ENCODE data around the gene MMP24.

Gene MMP24

DNA sequence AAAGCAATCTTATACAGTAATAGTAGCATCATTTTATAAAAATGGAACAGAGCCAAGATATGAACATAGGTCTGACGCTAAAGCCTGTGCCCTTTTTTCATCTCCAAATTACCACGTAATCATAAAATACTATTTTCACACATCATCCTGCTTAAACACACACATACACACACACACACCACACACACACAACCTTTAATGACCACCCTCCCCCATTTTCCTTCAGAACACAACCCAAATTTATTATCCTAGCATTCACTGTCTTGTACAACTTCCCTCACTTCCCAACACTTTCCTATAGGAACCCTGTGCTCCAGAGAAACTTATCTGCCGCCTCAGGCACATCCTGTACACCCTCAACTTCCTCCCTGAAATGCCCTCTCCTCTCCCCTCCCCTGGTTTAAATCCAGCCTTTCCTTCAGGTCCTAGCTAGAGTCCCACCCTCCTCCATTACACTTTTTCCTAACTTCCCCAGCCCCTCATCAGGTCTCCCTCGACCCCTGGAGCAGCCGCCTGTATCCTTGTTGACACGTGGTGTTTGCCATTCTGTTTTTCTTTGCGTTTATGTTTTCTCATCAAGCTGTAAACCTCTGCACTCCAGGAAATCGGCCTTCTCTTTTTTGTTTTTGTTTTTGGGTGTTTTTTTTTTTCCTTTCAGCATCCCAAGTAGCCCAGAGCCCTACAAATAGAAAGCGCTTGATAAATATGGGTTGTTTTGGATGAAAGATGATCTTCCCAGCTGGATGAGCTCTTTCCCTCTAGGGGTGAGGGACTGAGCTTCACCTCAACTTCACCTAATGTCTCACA lies 968 bp upstream of the MMP24 start:
- no peak overlapping the region for H3K4me3 ChIP-seq (ENCODE audit: control insufficient read depth, low read depth, low read length)
- TF ChIP-seq, protein P1, sequence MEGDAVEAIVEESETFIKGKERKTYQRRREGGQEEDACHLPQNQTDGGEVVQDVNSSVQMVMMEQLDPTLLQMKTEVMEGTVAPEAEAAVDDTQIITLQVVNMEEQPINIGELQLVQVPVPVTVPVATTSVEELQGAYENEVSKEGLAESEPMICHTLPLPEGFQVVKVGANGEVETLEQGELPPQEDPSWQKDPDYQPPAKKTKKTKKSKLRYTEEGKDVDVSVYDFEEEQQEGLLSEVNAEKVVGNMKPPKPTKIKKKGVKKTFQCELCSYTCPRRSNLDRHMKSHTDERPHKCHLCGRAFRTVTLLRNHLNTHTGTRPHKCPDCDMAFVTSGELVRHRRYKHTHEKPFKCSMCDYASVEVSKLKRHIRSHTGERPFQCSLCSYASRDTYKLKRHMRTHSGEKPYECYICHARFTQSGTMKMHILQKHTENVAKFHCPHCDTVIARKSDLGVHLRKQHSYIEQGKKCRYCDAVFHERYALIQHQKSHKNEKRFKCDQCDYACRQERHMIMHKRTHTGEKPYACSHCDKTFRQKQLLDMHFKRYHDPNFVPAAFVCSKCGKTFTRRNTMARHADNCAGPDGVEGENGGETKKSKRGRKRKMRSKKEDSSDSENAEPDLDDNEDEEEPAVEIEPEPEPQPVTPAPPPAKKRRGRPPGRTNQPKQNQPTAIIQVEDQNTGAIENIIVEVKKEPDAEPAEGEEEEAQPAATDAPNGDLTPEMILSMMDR (conservative IDR thresholded peaks at IDR 0.05; ENCODE audit: control insufficient read depth, insufficient read depth, low read depth, low read length): no peak
- DNase-seq (ENCODE audit: low read depth): no peak

DNA sequence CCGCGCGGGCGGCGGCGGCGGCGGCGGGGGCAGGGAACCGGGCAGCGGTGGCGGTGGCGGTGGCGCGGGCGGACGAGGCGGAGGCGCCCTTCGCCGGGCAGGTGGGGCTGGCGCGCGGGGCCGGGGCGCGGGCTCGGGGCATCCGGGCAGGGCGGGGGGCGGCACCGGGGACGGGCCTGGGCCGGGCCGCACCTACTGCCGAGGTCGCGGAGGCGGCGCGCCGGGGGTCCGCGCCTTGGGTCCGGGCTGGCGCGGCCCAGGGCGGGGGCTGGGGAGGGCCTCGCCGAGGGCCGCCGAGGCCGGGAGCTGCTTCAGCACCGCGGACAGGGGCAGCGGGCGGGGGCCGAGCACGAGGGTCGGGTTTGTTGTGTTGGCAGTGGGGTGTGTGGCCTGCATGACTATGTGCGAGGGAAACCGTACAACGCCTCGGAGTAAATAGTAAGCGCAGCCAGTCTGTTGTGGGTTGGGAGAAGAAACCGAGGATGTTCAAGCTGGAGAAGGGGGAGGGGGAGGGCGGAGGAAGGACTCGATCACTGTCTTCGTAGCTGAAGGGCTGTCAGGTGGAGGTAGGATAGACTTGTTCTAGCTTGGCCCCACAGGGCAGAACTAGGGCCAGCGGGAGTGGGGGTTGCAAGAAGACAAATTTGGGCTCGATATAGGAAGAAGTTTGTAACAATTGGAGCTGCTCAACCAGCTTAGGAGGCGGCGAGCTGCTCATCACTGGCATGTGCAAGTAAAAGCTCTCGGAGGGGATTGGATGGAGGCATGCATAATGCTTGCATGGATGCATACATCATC lies 593 bp downstream of the MMP24 start:
- TF ChIP-seq, protein P1 (conservative IDR thresholded peaks at IDR 0.05; ENCODE audit: control insufficient read depth, insufficient read depth, low read depth, low read length): no peak

DNA sequence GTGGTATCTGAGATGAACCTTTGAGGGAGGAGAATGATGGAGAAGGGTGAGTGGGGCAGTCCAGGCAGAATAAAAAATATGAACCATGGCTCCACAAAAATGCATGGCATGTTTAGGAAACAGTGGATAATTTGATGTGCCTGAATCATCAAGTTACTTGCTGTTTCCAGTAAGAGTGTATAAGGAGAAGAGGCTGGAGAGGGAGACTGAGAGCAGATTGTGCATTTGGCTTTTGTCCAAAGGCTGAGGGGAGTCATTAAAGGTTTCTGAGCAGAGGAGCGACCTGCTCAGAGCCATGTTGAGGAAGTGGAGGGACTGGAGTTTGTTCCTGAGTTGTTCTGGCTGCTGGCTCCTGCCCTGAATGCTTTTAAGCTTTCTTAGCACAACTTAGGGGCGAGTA lies 6.1 kb downstream of the MMP24 start:
- peak; percentile 29 for DNase-seq (ENCODE audit: low read depth)
- no peak overlapping the region for H3K4me3 ChIP-seq (ENCODE audit: control insufficient read depth, low read depth, low read length)
- TF ChIP-seq, protein P1 (conservative IDR thresholded peaks at IDR 0.05; ENCODE audit: control insufficient read depth, insufficient read depth, low read depth, low read length): no peak

More for the DNA sequence above, 593 bp downstream of the MMP24 start:
- H3K4me3 ChIP-seq (ENCODE audit: control insufficient read depth, low read depth, low read length): no peak overlapping the region
- peak; percentile 40 for DNase-seq (ENCODE audit: low read depth)

DNA sequence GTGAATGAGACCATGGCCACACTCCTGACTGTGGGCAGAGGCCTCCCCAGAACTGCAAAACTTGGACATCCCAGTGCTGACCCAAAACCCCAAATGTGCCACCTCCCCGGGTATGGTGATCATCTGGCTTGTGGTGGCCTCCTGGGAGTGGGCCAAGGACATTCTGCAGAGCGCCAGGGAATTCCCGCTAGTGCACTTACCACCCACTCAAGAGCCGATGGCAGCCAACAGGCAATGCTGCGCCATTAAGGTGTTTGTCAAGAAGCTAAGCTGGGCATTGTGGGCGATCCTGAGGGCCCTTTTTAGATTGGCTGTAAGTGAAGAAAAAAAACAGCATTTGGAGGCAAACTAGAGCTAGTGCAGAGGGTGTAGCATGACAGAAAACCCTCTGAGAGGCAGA lies 9.4 kb downstream of the MMP24 start:
- DNase-seq (ENCODE audit: low read depth): no peak
- no peak overlapping the region for H3K4me3 ChIP-seq (ENCODE audit: control insufficient read depth, low read depth, low read length)
- TF ChIP-seq, protein P1 (conservative IDR thresholded peaks at IDR 0.05; ENCODE audit: control insufficient read depth, insufficient read depth, low read depth, low read length): no peak

DNA sequence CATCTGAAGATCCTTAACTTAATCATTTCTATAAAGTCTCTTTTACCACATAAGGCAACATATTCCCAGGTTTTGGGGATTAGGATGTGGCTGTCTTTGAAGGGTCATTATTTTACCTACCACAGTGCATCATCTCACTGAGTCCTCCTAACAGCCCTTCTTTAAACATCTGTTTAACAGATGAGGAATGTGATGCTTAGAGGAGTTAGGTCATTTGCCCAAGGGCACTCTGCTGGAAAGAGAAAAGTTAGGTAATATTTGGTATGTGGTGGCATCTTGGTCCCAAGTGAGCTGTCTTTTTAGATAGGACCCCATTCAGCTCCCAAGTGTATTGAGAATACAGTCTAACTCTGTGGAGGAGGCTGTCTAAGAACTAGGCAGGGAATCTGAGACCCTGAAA lies 11.0 kb downstream of the MMP24 start:
- DNase-seq (ENCODE audit: low read depth): peak; percentile 14
- H3K4me3 ChIP-seq (ENCODE audit: control insufficient read depth, low read depth, low read length): no peak overlapping the region
- TF ChIP-seq, protein P1 (conservative IDR thresholded peaks at IDR 0.05; ENCODE audit: control insufficient read depth, insufficient read depth, low read depth, low read length): no peak

DNA sequence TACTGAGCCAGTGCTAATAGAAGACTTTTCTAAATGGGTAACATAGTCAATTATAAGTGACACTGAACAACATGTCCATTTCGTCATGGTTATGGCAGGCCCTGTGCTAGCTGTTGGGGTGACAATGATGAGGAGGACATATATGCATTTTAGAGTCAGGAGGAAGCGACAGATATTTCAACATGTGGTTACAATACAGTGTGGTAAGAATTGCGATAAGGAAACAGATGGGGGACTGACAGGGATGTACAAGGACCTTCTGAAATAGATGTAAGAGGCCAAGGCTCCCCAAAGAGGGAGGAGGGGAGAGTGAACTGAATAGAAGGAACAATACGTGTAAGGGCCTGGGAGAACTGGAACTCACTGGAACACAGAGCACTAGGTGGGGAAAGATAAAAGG lies 11.7 kb downstream of the MMP24 start:
- no peak overlapping the region for H3K4me3 ChIP-seq (ENCODE audit: control insufficient read depth, low read depth, low read length)
- TF ChIP-seq, protein P1 (conservative IDR thresholded peaks at IDR 0.05; ENCODE audit: control insufficient read depth, insufficient read depth, low read depth, low read length): no peak
- no peak for DNase-seq (ENCODE audit: low read depth)
